Renal cortex interstitium (tissue), 11 donors: ENCODE measurements around the gene PRR22. TPM values are rescaled to one million over a fixed set of nuclear protein-coding genes. Genes with fewer than 3 reads are reported as not detected.
"Not testable (repeated sequence)": the region's sequence is repeated elsewhere in the genome, so short reads cannot be mapped to it uniquely, and the experiment has no call there.

Experiments used
- DNase-seq, 11 donors: peaks; one replicate each; pipeline ENCODE4 v3.0.0-alpha.2; 2013; ENCODE audit warnings: low read depth in 9 of 11, low spot score in 4 of 11; ENCODE audit errors: extremely low read depth in 1 of 11
- polyA plus RNA-seq, 3 donors: library from polyadenylated mRNA; unstranded; fragments of 120-200 nt; gene quantifications; one replicate each; pipeline ENCODE4 v1.2.1, GENCODE V29; 2013; ENCODE audit not compliant: insufficient read length in 3 of 3

The PRR22 gene
- polyA plus RNA-seq, 3 donors: 2.4 to 5.0 (median 2.5) TPM

DNA sequence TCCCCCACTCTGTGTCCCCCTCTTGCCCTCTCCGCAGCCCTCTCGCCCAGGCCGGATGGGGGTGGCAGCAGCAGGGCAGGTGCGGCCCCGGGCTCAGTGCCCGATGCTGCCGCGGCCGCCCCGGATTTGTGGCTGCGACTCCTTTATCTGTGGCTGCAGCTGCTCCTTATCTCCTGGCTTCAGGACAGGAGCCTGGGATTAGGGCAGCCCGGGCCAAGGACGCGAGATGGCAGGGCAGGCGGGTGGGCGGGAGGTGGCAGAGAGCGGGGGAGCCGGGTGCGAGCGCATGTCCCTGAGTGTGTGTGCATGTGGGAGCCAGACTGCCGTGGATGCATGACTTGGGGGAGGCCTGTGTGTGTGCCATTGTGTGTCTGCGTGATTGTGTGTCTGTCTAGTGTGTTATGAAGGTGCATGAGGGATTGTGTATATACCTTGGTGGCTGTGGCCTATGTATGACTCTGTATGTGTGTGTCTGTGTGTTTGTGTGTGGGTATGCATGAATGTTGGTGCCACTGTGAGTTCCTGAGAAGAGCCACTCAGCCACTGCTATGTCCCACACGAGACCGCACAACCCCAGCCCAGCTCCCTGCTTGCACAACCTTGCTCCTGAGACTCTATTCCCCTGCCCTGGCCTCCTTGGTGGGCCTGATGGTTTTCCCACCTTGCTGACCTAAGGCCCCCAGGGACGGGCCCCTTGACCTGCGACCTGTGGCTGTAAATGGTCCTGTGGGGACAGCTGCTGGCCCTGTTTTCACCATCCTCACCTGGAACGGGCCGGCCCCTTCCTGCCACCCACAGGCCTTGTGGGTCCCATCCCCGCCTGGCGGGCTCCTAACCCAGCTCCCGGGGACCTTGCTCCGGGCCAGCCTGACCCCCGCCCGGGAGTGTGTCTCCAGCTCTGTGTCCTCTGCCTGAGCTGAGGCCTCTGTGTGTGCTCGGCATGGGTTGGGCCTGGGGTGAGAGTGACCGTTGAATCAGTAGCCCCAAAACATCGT is 15.0 kb upstream of the PRR22 start:
- no peak for DNase-seq

DNA sequence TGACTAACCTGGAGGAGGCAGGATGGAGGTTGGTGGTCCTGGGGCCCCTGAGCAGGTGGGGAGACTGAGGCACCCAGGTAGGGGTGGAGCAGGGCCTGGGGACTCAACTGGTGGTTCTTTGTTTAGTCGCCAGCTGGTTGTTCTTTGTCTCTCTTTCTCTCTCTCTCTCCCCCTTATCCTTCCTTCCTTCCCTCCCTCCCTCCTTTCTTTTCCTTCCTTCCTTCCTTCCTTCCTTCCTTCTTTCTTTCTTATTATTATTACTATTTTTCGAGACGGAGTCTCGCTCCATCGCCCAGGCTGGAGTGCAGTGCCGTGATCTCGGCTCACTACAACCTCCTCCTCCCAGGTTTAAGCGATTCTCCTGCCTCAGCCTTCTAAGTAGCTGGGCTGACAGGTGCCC is 13.7 kb upstream of the PRR22 start:
- no peak for DNase-seq

DNA sequence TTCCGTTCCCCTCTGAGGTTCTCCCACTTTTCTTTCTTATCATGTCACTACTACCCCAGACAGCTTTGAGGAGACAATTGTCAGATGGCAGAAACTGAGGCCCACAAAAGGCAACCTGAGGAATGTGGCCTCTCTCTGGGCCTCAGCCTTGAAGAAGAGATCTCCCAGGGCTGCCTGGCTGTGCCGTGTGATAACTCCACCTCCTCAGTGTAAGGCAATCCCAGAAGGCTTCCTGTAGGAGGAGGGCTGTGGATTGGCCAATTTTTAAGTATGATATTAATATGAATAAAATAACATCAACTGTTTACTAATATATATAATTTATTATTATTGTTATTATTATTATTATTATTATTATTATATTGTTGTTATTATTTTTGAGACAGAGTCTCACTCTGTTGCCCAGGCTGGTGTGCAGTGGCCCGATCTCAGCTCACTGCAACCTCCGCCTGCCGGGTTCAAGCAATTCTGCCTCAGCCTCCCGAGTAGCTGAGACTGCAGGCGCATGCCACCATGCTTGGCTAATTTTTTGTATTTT is 10.9 kb upstream of the PRR22 start:
- no peak for DNase-seq

DNA sequence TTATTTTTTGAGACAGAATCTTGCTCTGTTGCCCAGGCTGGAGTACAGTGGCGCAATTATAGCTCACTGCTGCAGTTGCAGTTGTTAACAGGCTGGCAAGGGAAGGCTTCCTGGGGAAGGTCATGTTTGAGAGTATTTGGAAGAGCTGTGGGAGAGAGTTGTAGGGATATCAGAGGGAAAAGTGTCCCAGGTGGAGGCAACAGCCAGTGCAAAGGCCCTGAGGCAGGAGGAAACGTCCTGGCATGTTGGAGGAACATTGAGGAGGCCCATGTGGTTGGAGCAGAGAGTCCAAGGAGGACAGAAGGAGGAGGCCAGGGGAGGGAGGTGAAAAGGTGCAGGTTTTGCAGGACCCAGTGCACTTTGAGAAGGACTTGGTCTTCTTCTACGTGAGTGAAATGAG is 8.6 kb upstream of the PRR22 start:
- no peak for DNase-seq

DNA sequence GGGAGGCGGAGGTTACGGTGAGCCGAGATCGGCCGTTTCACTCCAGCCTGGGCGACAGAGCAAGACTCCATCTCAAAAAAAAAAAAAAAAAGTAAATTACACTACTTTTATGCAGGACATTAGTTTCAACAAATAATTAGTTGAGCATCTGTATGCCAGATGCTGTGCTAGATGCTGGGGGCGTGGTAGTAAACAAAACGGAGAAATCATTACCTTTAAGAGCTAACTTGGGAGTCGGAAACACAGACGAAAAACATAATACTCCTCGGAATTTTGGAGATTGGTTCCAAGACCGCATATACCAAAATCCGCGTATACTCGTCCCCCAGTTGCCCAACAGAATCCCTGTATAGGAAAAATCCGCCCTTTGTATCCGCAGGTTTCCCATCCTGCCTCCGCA is 7.7 kb upstream of the PRR22 start:
- no peak for DNase-seq

DNA sequence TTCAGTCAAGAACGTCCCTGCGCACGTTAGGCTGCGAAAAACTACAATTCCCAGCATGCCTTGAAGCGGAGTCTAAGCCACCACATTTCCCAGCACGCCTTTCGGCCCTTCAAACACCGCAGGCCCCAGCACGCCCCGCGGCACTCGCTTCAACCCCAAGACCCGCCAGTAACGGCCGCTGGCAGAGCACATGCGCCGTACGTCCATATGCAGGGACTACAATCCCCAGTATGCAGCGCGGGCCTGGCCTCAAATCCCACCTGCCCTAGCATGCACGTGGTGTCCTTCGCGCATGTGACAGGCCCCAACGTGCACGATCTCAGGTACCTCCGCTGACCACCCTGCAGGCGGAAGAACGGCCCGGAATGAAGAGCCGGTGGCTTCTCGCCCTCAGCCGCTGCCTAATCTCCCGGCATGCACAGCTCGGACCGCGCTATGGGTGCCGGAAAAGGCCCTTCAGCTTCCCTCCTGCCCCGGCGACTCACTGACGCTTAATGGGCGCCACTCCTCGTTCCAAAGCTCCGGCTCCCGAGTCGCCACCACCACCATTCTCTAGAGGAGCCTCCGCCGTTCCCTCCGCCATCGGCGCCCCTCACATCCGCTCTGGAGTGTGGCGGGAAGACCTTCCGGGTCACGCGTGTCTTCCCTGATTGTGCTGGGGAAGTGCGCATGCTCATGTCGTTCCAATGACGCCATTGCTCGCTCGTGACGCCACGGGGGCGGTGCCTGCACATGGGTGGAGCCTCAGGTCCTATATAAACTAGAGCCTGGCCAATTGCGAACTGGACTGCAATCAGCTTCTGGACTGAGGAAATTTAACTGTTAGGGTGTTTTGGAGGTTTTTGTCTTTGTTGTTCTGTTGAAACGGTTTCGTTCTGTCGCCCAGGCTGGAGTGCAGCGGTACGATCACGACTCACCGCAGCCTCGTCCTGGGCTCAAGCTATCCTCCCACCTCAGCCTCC is 6.3 kb upstream of the PRR22 start, which contains the start of gene DUS3L:
Gene DUS3L, minus strand, starts transcription at position 605 of the 962 bp plus-strand sequence. Its CDS starts 22 bp downstream, at position 583.
- peak; percentile 88 to 97 (median 95) for DNase-seq

DNA sequence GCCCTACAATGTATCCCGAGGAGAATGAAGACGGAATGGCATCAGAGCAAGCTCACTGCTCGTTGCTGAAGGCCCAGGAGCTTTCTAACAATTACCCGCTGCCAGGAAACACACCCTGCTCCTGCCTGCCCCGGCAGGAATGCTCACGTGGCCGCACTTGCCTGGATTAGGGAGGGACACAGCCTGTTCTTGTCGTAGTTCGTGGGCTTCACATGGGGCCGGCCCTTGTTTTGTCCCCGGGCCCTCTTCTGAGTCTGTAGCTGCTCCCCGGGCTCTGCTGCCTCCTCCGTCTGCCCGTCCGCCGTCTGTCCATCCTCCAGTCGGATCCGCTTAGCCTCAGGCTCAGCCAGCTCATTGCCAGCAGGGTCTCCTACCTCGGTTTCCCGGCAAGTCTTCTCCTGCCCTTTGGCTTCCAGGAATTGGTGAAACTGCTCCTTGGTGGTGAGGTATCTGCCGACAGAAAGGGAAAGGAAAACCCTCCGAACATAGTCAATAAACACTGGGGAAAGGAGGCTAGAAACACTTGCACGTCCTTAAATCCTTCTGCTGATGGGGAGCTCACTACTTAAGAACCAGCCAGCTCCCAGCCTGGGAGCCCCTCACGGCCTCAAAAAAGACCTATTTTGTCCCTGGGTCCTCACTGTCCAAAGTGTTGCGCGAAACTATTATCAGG is 5.5 kb upstream of the PRR22 start:
- DNase-seq: no peak

DNA sequence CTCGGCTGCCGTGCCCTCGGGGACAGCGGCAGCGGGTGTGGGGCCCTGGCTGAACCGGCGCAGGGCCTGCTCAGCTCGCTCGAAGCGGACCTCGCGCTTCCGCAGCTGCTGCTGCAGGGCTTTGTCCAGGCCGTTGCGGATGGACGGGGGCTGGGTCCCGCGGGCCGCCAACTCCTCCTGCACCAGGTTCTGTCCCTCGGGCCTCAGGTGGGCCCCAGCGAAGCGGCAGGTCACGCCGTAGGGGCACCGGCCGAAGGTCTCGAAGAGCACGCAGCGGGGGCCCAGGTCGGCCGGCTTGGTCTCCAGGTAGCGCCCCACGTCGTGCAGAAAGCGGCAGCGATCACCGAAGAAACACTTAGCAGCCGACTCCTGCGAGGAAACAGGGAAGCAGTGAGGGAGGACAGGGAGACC is 4.8 kb upstream of the PRR22 start:
- no peak for DNase-seq

DNA sequence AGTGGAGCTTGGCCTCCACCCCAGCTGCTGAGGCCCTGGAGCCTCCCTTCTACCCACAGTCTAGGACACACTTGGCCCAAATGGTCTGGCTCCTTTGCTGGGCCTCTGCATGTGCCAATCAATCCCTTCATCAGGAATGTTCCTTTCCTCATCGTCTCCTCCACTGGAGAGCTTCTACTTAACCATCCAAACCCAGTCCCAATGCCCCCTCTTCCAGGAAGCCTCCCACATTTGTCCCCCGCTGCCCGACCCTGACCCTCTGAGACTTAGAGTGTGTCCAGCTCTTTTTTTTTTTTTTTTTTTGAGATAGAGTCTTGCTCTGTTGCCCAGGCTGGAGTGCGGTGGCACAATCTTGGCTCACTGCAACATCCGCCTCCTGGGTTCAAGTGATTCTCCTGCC is 3.9 kb upstream of the PRR22 start:
- DNase-seq: no peak

DNA sequence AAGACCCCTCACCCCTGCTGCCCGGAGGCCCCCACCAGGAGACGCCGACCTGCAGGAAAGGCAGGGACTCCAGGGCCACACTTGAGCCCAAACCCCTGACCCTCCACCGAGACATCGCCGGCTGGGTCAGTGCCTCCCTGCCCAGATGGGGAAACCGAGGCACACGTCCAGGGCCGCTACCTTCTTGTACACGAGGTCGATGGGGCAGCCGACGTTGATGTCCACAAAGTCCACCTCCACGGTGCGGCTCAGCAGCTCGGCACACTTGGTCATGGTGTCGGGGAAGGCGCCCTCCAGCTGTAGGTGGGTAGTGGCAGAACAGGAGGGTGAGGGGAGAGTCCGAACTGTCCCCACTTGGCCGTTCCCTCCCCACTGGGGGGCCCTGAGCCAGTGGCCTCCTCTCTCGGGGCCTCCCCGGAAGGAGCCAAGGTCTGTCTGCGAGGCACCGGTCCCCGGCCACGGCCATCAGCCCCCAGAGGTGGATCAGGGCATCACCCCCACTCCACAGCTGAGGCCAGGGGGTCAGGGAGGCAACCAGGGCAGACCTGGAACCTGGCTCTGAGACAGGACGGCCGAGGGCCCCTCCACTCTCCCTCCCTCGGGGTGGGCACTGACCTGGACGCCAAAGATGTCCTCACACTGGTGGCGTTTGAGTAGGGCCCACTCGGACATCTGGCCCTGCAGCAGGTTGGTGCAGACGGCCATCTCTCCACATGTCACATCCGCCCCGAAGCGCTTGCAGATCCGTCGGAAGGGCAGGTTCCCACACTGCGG is 3.0 kb upstream of the PRR22 start:
- DNase-seq: no peak

DNA sequence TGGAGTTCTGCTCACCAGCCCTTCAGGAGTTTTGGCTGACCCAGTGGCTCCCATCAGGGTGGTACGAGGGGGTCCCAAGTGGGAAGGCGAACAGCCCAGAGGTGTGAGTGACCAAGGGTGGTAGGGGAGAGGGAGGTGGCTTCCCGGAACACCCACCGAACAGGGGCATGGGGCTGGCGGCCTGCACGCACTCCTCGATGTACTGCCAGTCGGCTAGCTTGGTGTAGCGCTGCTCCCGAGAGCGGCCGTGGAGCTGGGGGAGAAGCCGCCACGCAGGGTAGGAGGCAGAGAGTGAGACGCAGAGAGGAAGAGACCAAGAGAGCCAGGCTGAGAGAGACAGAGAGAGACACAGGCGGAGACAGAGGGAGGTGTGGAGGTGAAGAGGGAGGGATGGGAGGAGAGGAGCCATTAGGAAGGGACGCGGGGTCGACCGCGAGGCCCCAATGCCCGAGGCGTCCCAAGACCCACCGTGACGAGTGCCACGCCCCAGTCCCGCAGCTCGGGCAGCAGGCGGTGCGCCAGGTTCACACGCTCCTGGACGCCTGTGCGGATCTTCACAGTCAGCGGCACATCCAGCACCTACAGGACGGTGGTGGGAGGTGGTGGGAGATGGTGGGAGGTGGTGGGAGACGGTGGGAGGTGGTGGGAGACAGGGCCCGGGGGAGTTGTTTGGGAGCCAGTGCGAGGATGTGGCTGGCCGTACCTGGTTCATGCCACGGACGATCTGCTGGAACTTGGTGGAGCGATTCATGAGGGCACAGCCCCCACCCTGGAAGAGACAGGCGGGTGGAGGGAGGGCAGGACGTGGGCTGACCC is 2.3 kb upstream of the PRR22 start:
- no peak for DNase-seq

DNA sequence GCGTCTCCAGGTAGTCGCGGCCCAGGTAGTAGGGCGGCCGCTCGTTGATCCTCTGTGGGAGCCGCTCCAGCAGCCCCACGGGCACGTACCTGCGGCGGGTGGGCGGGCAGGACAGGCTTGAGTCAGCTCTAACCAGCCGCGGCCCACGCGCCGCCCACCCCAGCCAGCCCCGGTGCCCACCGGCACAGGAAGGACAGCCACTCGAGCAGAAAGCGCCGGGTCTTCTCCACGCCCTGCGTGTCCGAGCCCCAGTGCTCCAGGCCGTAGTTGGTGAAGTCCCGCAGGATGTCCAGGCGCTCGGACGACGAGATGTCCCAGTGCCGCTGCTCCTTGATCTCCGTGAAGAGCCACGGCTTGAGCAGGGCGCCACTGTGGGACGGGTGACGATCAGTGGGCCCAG is 877 bp upstream of the PRR22 start:
- DNase-seq: no peak

DNA sequence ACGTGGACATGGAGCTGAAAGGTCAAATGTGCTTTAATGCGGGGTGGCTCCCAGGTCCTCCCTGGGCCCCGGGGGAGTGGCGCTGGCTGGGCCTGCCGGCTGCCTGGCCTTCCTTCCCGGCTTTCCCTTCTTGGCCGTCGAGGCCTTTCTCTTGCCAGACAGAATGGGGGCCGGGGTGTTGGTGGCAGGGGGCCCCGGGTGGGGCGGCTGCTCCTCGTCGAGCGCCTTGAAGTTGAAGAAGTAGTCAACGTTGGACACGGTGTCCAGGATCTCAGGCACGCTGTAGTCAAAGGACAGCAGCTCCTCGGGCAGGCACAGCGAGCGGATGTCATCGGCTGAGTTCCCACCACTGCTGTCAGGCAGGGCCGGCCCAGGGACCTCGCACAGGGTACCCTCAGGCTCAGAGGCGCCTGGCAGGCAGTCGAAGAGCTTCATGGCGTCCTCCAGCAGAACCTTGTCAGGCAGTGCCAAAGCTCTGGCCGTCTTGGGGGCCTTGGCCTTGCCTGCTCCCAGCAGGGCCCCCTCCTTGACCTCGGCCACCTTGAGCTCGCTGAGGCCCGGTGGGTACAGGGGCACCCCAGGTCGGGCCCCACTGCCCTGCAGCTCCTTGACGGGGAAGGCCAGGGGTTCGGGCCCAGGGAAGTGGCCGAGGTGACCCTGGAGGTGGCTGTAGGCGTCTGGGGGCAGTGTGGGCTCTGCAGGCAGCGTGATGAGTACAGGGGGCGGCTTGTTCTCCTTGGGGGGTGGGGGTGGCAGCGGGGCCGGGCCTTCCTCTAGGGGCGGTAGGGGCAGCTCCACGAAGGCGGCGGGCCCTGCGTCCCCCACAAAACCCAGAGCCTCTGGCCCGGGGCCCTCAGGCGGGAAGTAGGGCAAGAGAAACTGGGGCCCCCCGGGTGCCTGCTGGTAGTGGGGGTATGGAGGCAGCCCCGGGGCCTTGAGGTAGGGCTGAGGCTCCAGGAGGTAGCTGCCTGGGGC is 1.3 kb downstream of the PRR22 start:
- no peak for DNase-seq

DNA sequence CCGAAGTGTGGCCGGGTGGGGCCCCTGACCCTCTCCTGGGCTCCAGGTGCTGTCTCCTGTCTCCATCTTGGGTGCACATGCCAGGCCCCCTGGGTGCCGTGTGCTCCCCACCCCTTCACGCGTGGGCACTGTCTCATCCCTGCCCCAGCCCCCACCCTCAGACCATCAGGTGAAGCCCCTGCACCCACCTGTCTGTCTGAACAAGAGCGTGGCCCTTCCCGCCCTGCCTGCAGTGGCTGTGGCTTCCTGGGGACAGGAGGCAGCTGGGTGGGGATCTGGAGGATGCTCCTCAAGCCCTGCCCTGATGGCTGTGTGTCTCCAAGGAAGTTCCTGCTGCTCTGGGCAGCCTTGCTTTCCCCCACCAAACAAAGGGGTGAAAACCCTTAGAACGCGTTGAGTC is 2.2 kb downstream of the PRR22 start:
- no peak for DNase-seq

DNA sequence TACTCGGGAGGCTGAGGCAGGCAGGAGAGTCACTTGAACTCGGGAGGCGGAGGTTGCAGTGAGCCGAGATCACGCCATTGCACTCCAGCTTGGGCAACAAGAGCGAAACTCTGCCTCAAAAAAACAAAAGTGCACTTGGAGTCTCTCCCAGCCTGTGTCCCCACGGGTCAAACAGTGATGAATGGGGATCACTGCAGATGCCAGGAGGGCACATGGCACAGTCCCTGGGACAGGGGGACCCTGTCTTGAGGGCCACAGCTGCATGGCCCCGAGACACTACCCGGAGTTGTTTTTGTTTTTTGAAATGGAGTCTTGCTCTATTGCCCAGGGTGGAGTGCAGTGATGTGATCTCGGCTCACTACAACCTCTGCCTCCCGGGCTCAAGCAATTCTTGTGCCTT is 3.6 kb downstream of the PRR22 start:
- not testable (repeated sequence) for DNase-seq

DNA sequence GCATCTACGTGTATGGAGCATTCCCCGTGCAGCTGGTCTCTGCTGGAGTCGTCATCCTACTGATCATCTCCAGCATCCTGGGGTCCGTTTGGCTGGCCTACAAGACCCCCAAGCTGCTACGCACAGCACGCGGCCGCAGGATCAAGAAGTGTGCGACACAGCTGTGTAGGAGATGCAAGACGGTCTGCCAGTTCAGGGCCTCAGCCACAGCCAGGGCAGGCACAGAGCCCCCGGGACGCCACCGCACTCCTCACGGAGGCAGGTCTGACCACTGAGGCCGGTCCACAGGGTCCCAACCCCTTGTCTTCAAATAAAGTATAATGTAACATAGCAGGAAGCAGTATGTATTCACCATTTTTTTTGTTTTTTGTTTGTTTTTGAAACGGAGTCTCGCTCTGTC is 6.1 kb downstream of the PRR22 start:
- DNase-seq: no peak
